Fibroblast of the aortic adventitia (primary cell): ENCODE measurements around the gene KRT25. TPM values are rescaled to one million over a fixed set of nuclear protein-coding genes. Genes with fewer than 3 reads are reported as not detected.

Experiments used
- DNase-seq: peaks from one replicate; pipeline ENCODE4 v3.0.0-alpha.2; 2010; ENCODE audit warnings: low read depth
- H3K4me3 ChIP-seq: 2 replicates; pipeline ENCODE4 v1.5.1; 2011; ENCODE audit warnings: low read depth, mild to moderate bottlenecking, control low read depth, low read length, moderate library complexity
- CTCF ChIP-seq: IDR thresholded peaks from 2 replicates; pipeline ENCODE4 v1.5.1; 2011; ENCODE audit warnings: mild to moderate bottlenecking, low read length, control low read depth, inconsistent platforms; ENCODE audit not compliant: insufficient read depth
- total RNA-seq: library from RNA; depleted of rRNA; stranded (reverse); fragments of >200 nt; gene quantifications from 2 replicates; pipeline ENCODE4 v1.2.3, GENCODE V29; 2012; ENCODE audit warnings: low replicate concordance

KRT25 gene
- not detected in 2 replicates for total RNA-seq

GRCh38 chr17:40755231-40755630 is at the start of gene KRT25:
TSS of gene KRT25 (minus strand) at chr17:40755331. CDS start at chr17:40755271, 60 bp downstream.
- no peak for TF ChIP-seq CTCF
- no peak within 1 kb of the TSS for H3K4me3 ChIP-seq
- no peak for DNase-seq

GRCh38 chr17:40803617-40804082 is 48.5 kb upstream of the KRT25 start:
- TF ChIP-seq CTCF = peak; percentile 91
- peak; percentile 72 for DNase-seq
- no peak overlapping the region for H3K4me3 ChIP-seq

- no peak overlapping the region for H3K4me3 ChIP-seq
- DNase-seq = no peak
- no peak for TF ChIP-seq CTCF
Measured at GRCh38 chr17:40801157-40801556, 46.0 kb upstream of the KRT25 start.

GRCh38 chr17:40800381-40800780 is 45.2 kb upstream of the KRT25 start:
- no peak overlapping the region for H3K4me3 ChIP-seq
- no peak for TF ChIP-seq CTCF
- DNase-seq = no peak

- no peak within 1 kb of the TSS for H3K4me3 ChIP-seq
- DNase-seq = no peak
- no peak for TF ChIP-seq CTCF
Measured at GRCh38 chr17:40799859-40800258, 44.7 kb upstream of the KRT25 start, which contains the start of gene KRT28. TSS of gene KRT28 (minus strand) at chr17:40799959. CDS start at chr17:40799893, 66 bp downstream.

GRCh38 chr17:40796846-40797245 is 41.7 kb upstream of the KRT25 start:
- H3K4me3 ChIP-seq = no peak overlapping the region
- no peak for TF ChIP-seq CTCF
- DNase-seq = no peak
